HepG2 (cell line): ENCODE results near the gene GAGE12J. TPM values are rescaled to one million over a fixed set of nuclear protein-coding genes. Genes with fewer than 3 reads are reported as not detected.
A peak's percentile ranks its signal among the peaks of the same experiment; 100 is the strongest.

Experiments used
- ATAC-seq: fragments of 200-7000 bp; cut with Tn5 transposase; 3 replicates; pipeline ENCODE4 v1.9.1; 2020; ENCODE audit warnings: mild to moderate bottlenecking, moderate library complexity
- BruUV-seq: library from RNA; stranded (reverse); fragments of 400-500 nt; replicated peaks from 2 replicates; lab custom pipeline; 2021; lab: Mats Ljungman, UMichigan
- CTCF ChIA-PET: fragments of 300-600 bp; formaldehyde crosslinking; extraction: SDS; loops from one replicate; lab custom pipeline; 2021; ENCODE audit warnings: low total read pairs, inconsistent platforms, low intra/inter-chr PET ratio; lab: Yijun Ruan, JAX
- POLR2A ChIA-PET: fragments of 350-600 bp; sonication (Branson Sonifier 250); formaldehyde crosslinking; loops from one replicate; lab custom pipeline; 2020; ENCODE audit warnings: antibody characterized with exemption, inconsistent platforms; lab: Yijun Ruan, JAX
- DNase-seq: peaks from one replicate; pipeline ENCODE4 v3.0.0-alpha.2; 2015; ENCODE audit warnings: low spot score
- FAIRE-seq: peaks from 3 replicates; lab custom pipeline; 2011; peaks lifted over from hg19 to GRCh38; lab: Jason Lieb, UNC
- H2AFZ ChIP-seq: one replicate; pipeline ENCODE4 v1.6.1; 2011; ENCODE audit warnings: low read length, inconsistent platforms
- H3K27ac ChIP-seq: fragments of 300-600 bp; 3 replicates; pipeline ENCODE4 v1.8.0; 2011; ENCODE audit warnings: mixed run types, mild to moderate bottlenecking, mixed read lengths, low read length, inconsistent platforms; ENCODE audit not compliant: insufficient read depth; ENCODE audit errors: extremely low read length
- H3K27me3 ChIP-seq, 2 experiments: fragments of 200-600 bp in 1 of 2; 2 replicates in 1 of 2; 3 replicates in 1 of 2; pipeline versions ENCODE4 v1.6.0 to v1.8.0; 2011; ENCODE audit warnings: low read length in 2 of 2, mild to moderate bottlenecking in 2 of 2, moderate library complexity in 2 of 2, inconsistent platforms in 1 of 2; ENCODE audit not compliant: insufficient read depth in 2 of 2, control insufficient read depth in 1 of 2
- H3K36me3 ChIP-seq, 2 experiments: fragments of 200-600 bp in 1 of 2; replicated peaks in 1 of 2; 2 replicates in 1 of 2; 3 replicates in 1 of 2; pipeline versions ENCODE4 v1.5.1 to v1.8.0; 2011; ENCODE audit warnings: low read length in 2 of 2, inconsistent platforms in 1 of 2; ENCODE audit not compliant: insufficient read depth in 2 of 2, control insufficient read depth in 1 of 2
- H3K4me1 ChIP-seq: 2 replicates; pipeline ENCODE4 v1.5.1; 2012; ENCODE audit warnings: low read length, inconsistent platforms; ENCODE audit not compliant: insufficient read depth
- H3K4me2 ChIP-seq: 2 replicates; pipeline ENCODE4 v1.6.0; 2011; ENCODE audit warnings: low read depth, low read length, inconsistent platforms
- H3K4me3 ChIP-seq, 3 experiments: fragments of 200-600 bp in 1 of 3; sonication (generic), shearing (Covaris generic) in 1 of 3; replicated peaks in 1 of 3; 2 replicates each; pipeline ENCODE4 v1.5.1; 2011 to 2016; ENCODE audit warnings: low read length in 3 of 3, inconsistent platforms in 2 of 3, low read depth in 2 of 3, mild to moderate bottlenecking in 2 of 3, control low read depth in 1 of 3, mixed read lengths in 1 of 3; ENCODE audit not compliant: insufficient read depth in 1 of 3
- H3K79me2 ChIP-seq: one replicate; pipeline ENCODE4 v1.6.1; 2011; ENCODE audit warnings: low read length, inconsistent platforms; ENCODE audit not compliant: insufficient read depth
- H3K9ac ChIP-seq: 2 replicates; pipeline ENCODE4 v1.6.0; 2011; ENCODE audit warnings: mild to moderate bottlenecking, low read depth, low read length, inconsistent platforms; ENCODE audit not compliant: insufficient read depth
- H3K9me3 ChIP-seq: 2 replicates; pipeline ENCODE4 v1.5.1; 2012; ENCODE audit warnings: mild to moderate bottlenecking, low read length
- H4K20me1 ChIP-seq: 2 replicates; pipeline ENCODE4 v1.6.0; 2011; ENCODE audit warnings: inconsistent platforms, mild to moderate bottlenecking, low read length, moderate library complexity; ENCODE audit not compliant: insufficient read depth
- DDIT3 ChIP-seq: sonication (generic); formaldehyde crosslinking; IDR thresholded peaks from 2 replicates; pipeline ENCODE4 v1.4.0; 2020; ENCODE audit warnings: mild to moderate bottlenecking, missing genetic modification reagents
- FOXC1 ChIP-seq: sonication (generic); formaldehyde crosslinking; IDR thresholded peaks from 2 replicates; pipeline ENCODE4 v1.8.0; 2022; ENCODE audit warnings: mild to moderate bottlenecking, missing genetic modification reagents, borderline replicate concordance
- NFIC ChIP-seq: IDR thresholded peaks from 2 replicates; pipeline ENCODE4 v1.6.1; 2012; ENCODE audit warnings: mild to moderate bottlenecking, low read length, inconsistent platforms
- NONO ChIP-seq, 2 experiments: fragments of 450-650 bp in 1 of 2; sonication (generic) in 1 of 2; formaldehyde crosslinking in 1 of 2; IDR thresholded peaks in 1 of 2; conservative IDR thresholded peaks in 1 of 2; 2 replicates each; pipeline versions ENCODE4 v1.6.1 to v1.8.0; 2017 to 2022; ENCODE audit warnings: mild to moderate bottlenecking in 1 of 2, missing genetic modification reagents in 1 of 2, moderate library complexity in 1 of 2
- SIN3A ChIP-seq: IDR thresholded peaks from 2 replicates; pipeline ENCODE4 v1.6.1; 2011; ENCODE audit warnings: low read depth, mild to moderate bottlenecking, control low read depth, low read length, borderline replicate concordance
- SSRP1 ChIP-seq: IDR thresholded peaks from 2 replicates; pipeline ENCODE4 v1.6.1; 2016; ENCODE audit warnings: control low read depth
- TBP ChIP-seq: sonication (generic); formaldehyde crosslinking; IDR thresholded peaks from 2 replicates; pipeline ENCODE4 v1.5.0; 2020; ENCODE audit warnings: missing genetic modification reagents
- ZBTB44 ChIP-seq: sonication (generic); formaldehyde crosslinking; IDR thresholded peaks from 2 replicates; pipeline ENCODE4 v1.4.0; 2020; ENCODE audit warnings: missing genetic modification reagents
- ZNF562 ChIP-seq: sonication (generic); formaldehyde crosslinking; IDR thresholded peaks from 2 replicates; pipeline ENCODE4 v1.8.0; 2022; ENCODE audit warnings: missing genetic modification reagents, borderline replicate concordance
- ZNF883 ChIP-seq: sonication (generic); formaldehyde crosslinking; IDR thresholded peaks from 2 replicates; pipeline ENCODE4 v1.5.1; 2020; ENCODE audit warnings: mild to moderate bottlenecking, missing genetic modification reagents; ENCODE audit errors: not compliant biosample characterization
- ZNF891 ChIP-seq: sonication (generic); formaldehyde crosslinking; IDR thresholded peaks from 2 replicates; pipeline ENCODE4 v1.5.0; 2020; ENCODE audit warnings: mild to moderate bottlenecking, missing genetic modification reagents
- WGBS: methylation state at CpG from one replicate; pipeline ENCODE4 v1.1.6; 2017; ENCODE audit warnings: low lambda C conversion rate; 5-methylcytosine and 5-hydroxymethylcytosine counted together
- in situ Hi-C: cut with HindIII; loops from 2 replicates; pipeline ENCODE4 v1.10.0; 2017; ENCODE audit warnings: low pct_unique_long_range_greater_than_20kb; ENCODE audit not compliant: extremely low pct_ligation_motif_present
- intact Hi-C: fragments of 100-400 bp; cut with micrococcal nuclease; formaldehyde crosslinking; loops from one replicate; pipeline ENCODE4 v1.10.0; 2022; ENCODE audit not compliant: unreplicated experiment
- polyA plus RNA-seq, 8 experiments: library from polyadenylated mRNA; depleted of rRNA in 3 of 8; stranded (reverse) in 7 of 8; unstranded in 1 of 8; fragments of >200 nt; fragmentation: Illumina TruSeq in 4 of 8; extraction: Trizol in 4 of 8; gene quantifications; 2 replicates each; pipeline versions ENCODE4 v1.2.1 to v1.2.3, GENCODE V29; 2011 to 2016; ENCODE audit warnings: low read depth in 4 of 8, missing spikeins in 1 of 8, mixed read lengths in 1 of 8; ENCODE audit not compliant: insufficient read depth in 1 of 8
- total RNA-seq, 5 experiments: library from RNA; depleted of rRNA; stranded (reverse); fragments of >200 nt; fragmentation: Illumina TruSeq; extraction: Trizol; gene quantifications; 2 replicates each; pipeline ENCODE4 v1.2.3, GENCODE V29; 2016; ENCODE audit warnings: low read depth in 1 of 5

The GAGE12J gene
- total and polyA plus RNA-seq, 2 of the 13 experiments (the other 11 are each of a cell fraction or from before 2014, with no cell fraction given): not detected

GRCh38 chrX:49309401-49309981 is 12.3 kb upstream of the GAGE12J start (continued):
- TF ChIP-seq ZNF883 (no peak), SSRP1 (CRISPR knock-in tag) (no peak), DDIT3 (CRISPR knock-in tag) (no peak)

- FAIRE-seq: peak; percentile 26
- intact Hi-C loops: no loop called here
- H4K20me1 ChIP-seq: no peaks in the 10 kb centered on the region
- no peaks in the 10 kb centered on the region for H3K79me2 ChIP-seq
- no peak overlapping the region for H3K4me2 ChIP-seq
- H2AFZ ChIP-seq: no peak overlapping the region
- H3K4me3 ChIP-seq: no peak overlapping the region
- H3K4me1 ChIP-seq: no peaks in the 10 kb centered on the region
- 84% methylated on average over 15 of the region's 18 CpGs for WGBS
- no peak overlapping the region for H3K9ac ChIP-seq
- CTCF ChIA-PET: no interaction called here
- no peak overlapping the region for H3K27ac ChIP-seq
- no peak for DNase-seq
- ATAC-seq: no peak
- TF ChIP-seq NONO (IDR thresholded peaks at IDR 0.05) (no peak), NONO (CRISPR knock-in tag; conservative IDR thresholded peaks at IDR 0.05) (no peak), FOXC1 (CRISPR knock-in tag) (no peak), SIN3A (no peak), NFIC (no peak), ZBTB44 (CRISPR knock-in tag) (no peak), ZNF891 (CRISPR knock-in tag) (no peak), TBP (CRISPR knock-in tag) (no peak), ZNF562 (no peak)
- H3K27me3 ChIP-seq: no peaks in the 10 kb centered on the region; a peak in 1 of 5 replicates
- in situ Hi-C loops: no loop called here
- H3K36me3 ChIP-seq: no peaks in the 10 kb centered on the region
- POLR2A ChIA-PET: no interaction called here
- BruUV-seq: no TSS peak
- H3K9me3 ChIP-seq: no peaks in the 10 kb centered on the region
Measured at GRCh38 chrX:49310371-49310770, 11.5 kb upstream of the GAGE12J start.
